Measurements from ENCODE around the gene SPG21. TPM values are rescaled to one million over a fixed set of nuclear protein-coding genes. Genes with fewer than 3 reads are reported as not detected.

The SPG21 gene
- total and polyA plus RNA-seq, 2 of the 13 experiments (the other 11 are each of a cell fraction or from before 2014, with no cell fraction given), result 36.7 to 42.4 TPM

GRCh38 chr15:64989416-64990167 is at the start of gene SPG21 (continued):
- TF ChIP-seq, protein P1, sequence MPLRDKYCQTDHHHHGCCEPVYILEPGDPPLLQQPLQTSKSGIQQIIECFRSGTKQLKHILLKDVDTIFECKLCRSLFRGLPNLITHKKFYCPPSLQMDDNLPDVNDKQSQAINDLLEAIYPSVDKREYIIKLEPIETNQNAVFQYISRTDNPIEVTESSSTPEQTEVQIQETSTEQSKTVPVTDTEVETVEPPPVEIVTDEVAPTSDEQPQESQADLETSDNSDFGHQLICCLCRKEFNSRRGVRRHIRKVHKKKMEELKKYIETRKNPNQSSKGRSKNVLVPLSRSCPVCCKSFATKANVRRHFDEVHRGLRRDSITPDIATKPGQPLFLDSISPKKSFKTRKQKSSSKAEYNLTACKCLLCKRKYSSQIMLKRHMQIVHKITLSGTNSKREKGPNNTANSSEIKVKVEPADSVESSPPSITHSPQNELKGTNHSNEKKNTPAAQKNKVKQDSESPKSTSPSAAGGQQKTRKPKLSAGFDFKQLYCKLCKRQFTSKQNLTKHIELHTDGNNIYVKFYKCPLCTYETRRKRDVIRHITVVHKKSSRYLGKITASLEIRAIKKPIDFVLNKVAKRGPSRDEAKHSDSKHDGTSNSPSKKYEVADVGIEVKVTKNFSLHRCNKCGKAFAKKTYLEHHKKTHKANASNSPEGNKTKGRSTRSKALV (CRISPR knock-in tag; IDR thresholded peaks at IDR 0.05), result no peak
- TF ChIP-seq AGO2 (optimal IDR thresholded peaks at IDR 0.05; ENCODE audit: low read depth, low read length), result peak; percentile 71
- no peak for TF ChIP-seq NCOR1 (IDR thresholded peaks at IDR 0.05; ENCODE audit: borderline replicate concordance, low read length)
- TF ChIP-seq ARNTL (CRISPR knock-in tag; IDR thresholded peaks at IDR 0.05), result peak; percentile 53; the same call in 1 of the 2 replicates
- TF ChIP-seq ZMYM2 (CRISPR knock-in tag; IDR thresholded peaks at IDR 0.05), result peak; percentile 34; the same call in 1 of the 2 replicates
- TF ChIP-seq ZNF678 (CRISPR knock-in tag; IDR thresholded peaks at IDR 0.05), result no peak
- TF ChIP-seq, protein P2, sequence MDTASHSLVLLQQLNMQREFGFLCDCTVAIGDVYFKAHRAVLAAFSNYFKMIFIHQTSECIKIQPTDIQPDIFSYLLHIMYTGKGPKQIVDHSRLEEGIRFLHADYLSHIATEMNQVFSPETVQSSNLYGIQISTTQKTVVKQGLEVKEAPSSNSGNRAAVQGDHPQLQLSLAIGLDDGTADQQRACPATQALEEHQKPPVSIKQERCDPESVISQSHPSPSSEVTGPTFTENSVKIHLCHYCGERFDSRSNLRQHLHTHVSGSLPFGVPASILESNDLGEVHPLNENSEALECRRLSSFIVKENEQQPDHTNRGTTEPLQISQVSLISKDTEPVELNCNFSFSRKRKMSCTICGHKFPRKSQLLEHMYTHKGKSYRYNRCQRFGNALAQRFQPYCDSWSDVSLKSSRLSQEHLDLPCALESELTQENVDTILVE (CRISPR knock-in tag; IDR thresholded peaks at IDR 0.05), result no peak
- peak; percentile 89 for TF ChIP-seq RFX3 (CRISPR knock-in tag; IDR thresholded peaks at IDR 0.05)
- no peak for TF ChIP-seq CEBPB (IDR thresholded peaks at IDR 0.05; ENCODE audit: borderline replicate concordance, low read depth, low read length)
- no peak; the same call in 1 of the 2 replicates for TF ChIP-seq PHF20 (CRISPR knock-in tag; IDR thresholded peaks at IDR 0.05)
- peak; percentile 75 for TF ChIP-seq ZNF749 (CRISPR knock-in tag; IDR thresholded peaks at IDR 0.05; ENCODE audit: borderline replicate concordance)
- TF ChIP-seq KLF9 (CRISPR knock-in tag; IDR thresholded peaks at IDR 0.05; ENCODE audit: low read depth), result no peak
- TF ChIP-seq ZNF292 (CRISPR knock-in tag; IDR thresholded peaks at IDR 0.05; ENCODE audit: borderline replicate concordance, low read depth), result no peak
- TF ChIP-seq ETV6 (CRISPR knock-in tag; conservative IDR thresholded peaks at IDR 0.05), result no peak
- TF ChIP-seq SP5 (CRISPR knock-in tag; IDR thresholded peaks at IDR 0.05; ENCODE audit: borderline replicate concordance, low read depth), result peak; percentile 68
- TF ChIP-seq, protein P3, sequence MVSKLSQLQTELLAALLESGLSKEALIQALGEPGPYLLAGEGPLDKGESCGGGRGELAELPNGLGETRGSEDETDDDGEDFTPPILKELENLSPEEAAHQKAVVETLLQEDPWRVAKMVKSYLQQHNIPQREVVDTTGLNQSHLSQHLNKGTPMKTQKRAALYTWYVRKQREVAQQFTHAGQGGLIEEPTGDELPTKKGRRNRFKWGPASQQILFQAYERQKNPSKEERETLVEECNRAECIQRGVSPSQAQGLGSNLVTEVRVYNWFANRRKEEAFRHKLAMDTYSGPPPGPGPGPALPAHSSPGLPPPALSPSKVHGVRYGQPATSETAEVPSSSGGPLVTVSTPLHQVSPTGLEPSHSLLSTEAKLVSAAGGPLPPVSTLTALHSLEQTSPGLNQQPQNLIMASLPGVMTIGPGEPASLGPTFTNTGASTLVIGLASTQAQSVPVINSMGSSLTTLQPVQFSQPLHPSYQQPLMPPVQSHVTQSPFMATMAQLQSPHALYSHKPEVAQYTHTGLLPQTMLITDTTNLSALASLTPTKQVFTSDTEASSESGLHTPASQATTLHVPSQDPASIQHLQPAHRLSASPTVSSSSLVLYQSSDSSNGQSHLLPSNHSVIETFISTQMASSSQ (IDR thresholded peaks at IDR 0.05; ENCODE audit: low read depth), result no peak
- TF ChIP-seq, protein P3 (CRISPR knock-in tag; IDR thresholded peaks at IDR 0.05; ENCODE audit: borderline replicate concordance), result 0 out of 2 replicates have a peak, but pooled peaks have one; percentile 23
- TF ChIP-seq MAFG (CRISPR knock-in tag; IDR thresholded peaks at IDR 0.05), result 0 out of 2 replicates have a peak, but pooled peaks have one; percentile 20
- TF ChIP-seq HOXD1 (CRISPR knock-in tag; IDR thresholded peaks at IDR 0.05), result 0 out of 2 replicates have a peak, but pooled peaks have one; percentile 39
- peak; percentile 53; the same call in 1 of the 2 replicates for TF ChIP-seq ZNF235 (CRISPR knock-in tag; IDR thresholded peaks at IDR 0.05; ENCODE audit: borderline replicate concordance)
- TF ChIP-seq ZNF746 (CRISPR knock-in tag; IDR thresholded peaks at IDR 0.05), result no peak
